HL-60 (cell line): ENCODE measurements around the gene ENOX1.

Experiments
- DNase-seq, 2 experiments: peaks; one replicate each; pipeline ENCODE4 v3.0.0-alpha.2; 2010 to 2020; ENCODE audit warnings: low read depth in 1 of 2, low spot score in 1 of 2
- H3K27ac ChIP-seq: fragments of 250-450 bp; sonication (Bioruptor Pico); replicated peaks from 2 replicates; pipeline ENCODE4 v1.5.1; 2020; ENCODE audit warnings: mild to moderate bottlenecking, moderate library complexity
- H3K27me3 ChIP-seq: fragments of 250-450 bp; sonication (Bioruptor Pico); 2 replicates; pipeline ENCODE4 v1.5.1; 2021; ENCODE audit warnings: mild to moderate bottlenecking, moderate library complexity; ENCODE audit not compliant: insufficient read depth, poor library complexity, severe bottlenecking
- H3K4me3 ChIP-seq: replicated peaks from 2 replicates; pipeline ENCODE4 v1.5.1; 2011; ENCODE audit warnings: mild to moderate bottlenecking, control low read depth, low read length; ENCODE audit not compliant: insufficient read depth
- CTCF ChIP-seq: IDR thresholded peaks from one replicate; pipeline ENCODE4 v1.5.1; 2011; ENCODE audit warnings: low read length, control low read depth, inconsistent platforms; ENCODE audit not compliant: insufficient read depth
- GABPA ChIP-seq: IDR thresholded peaks from 2 replicates; pipeline ENCODE4 v1.6.1; 2012; ENCODE audit warnings: low read depth
- POLR2AphosphoS5 ChIP-seq: IDR thresholded peaks from 2 replicates; pipeline ENCODE4 v1.6.1; 2012; ENCODE audit warnings: low read depth
- REST ChIP-seq: IDR thresholded peaks from 2 replicates; pipeline ENCODE4 v1.6.1; 2012; ENCODE audit warnings: low read depth; ENCODE audit not compliant: insufficient replicate concordance
- SPI1 ChIP-seq: IDR thresholded peaks from 2 replicates; pipeline ENCODE4 v1.6.1; 2012; ENCODE audit warnings: low read depth, mild to moderate bottlenecking, borderline replicate concordance

The ENOX1 gene

GRCh38 chr13:43426355-43426754, 360.4 kb downstream of the ENOX1 start:
- H3K4me3 ChIP-seq, result no peak overlapping the region
- H3K27me3 ChIP-seq, result no peaks in the 10 kb centered on the region
- DNase-seq, result no peak
- H3K27ac ChIP-seq, result no peak overlapping the region
- TF ChIP-seq POLR2AphosphoS5 (no peak), SPI1 (no peak), CTCF (no peak), REST (no peak), GABPA (no peak)

- TF ChIP-seq CTCF (no peak), POLR2AphosphoS5 (no peak), REST (no peak), SPI1 (no peak)
- Histone ChIP-seq H3K4me3 (no peak overlapping the region), H3K27ac (no peak overlapping the region), H3K27me3 (no peaks in the 10 kb centered on the region)
- DNase-seq, result no peak
These were observed 361.5 kb downstream of the ENOX1 start for GRCh38 chr13:43425234-43425633.

- no peak for TF ChIP-seq CTCF
- no peak for TF ChIP-seq GABPA
- TF ChIP-seq POLR2AphosphoS5, result no peak
- TF ChIP-seq REST, result no peak
- no peak for TF ChIP-seq SPI1
- Histone ChIP-seq H3K27me3 (no peaks in the 10 kb centered on the region), H3K27ac (no peak overlapping the region), H3K4me3 (no peak overlapping the region)
- DNase-seq, result no peak
These were observed 362.4 kb downstream of the ENOX1 start for GRCh38 chr13:43424412-43424811.
